ENCODE results near the gene MEN1. TPM values are rescaled to one million over a fixed set of nuclear protein-coding genes. Genes with fewer than 3 reads are reported as not detected.

Gene MEN1
- polyA plus RNA-seq, 3 donors = 30.0 to 33.6 (median 30.7) TPM

Other genes starting within 250 kb of the MEN1 start
- 1 to 10 TPM; 3.4 to 4.0 (median 3.6) TPM for gene SLC22A12, start 219.3 kb downstream of the MEN1 start, polyA plus RNA-seq (ENCODE audit: insufficient read length in 3 of 3)
- 10 to 100 TPM; 11.7 to 12.1 (median 12.0) TPM for gene NRXN2, start 87.4 kb downstream of the MEN1 start, polyA plus RNA-seq (ENCODE audit: insufficient read length in 3 of 3)
- gene RASGRP2, start 66.4 kb downstream of the MEN1 start, polyA plus RNA-seq (ENCODE audit: insufficient read length in 3 of 3) = 1 to 10 TPM; 3.1 to 4.2 (median 3.8) TPM
- 1 to 10 TPM; 1.1 to 2.6 (median 2.4) TPM for gene PYGM, start 50.6 kb downstream of the MEN1 start, polyA plus RNA-seq (ENCODE audit: insufficient read length in 3 of 3)
- gene SF1, start 32.0 kb downstream of the MEN1 start, polyA plus RNA-seq (ENCODE audit: insufficient read length in 3 of 3) = 100 to 1,000 TPM; 308 to 338 (median 314) TPM
- 10 to 100 TPM; 17.0 to 18.5 (median 18.5) TPM for gene MAP4K2, start 7.3 kb downstream of the MEN1 start, polyA plus RNA-seq (ENCODE audit: insufficient read length in 3 of 3)
- gene CDC42BPG, start 34.1 kb upstream of the MEN1 start, polyA plus RNA-seq (ENCODE audit: insufficient read length in 3 of 3) = 1 to 10 TPM; 4.3 to 5.1 (median 4.3) TPM
- 10 to 100 TPM; 44.6 to 63.5 (median 49.4) TPM for gene EHD1, start 68.1 kb upstream of the MEN1 start, polyA plus RNA-seq (ENCODE audit: insufficient read length in 3 of 3)
- 10 to 100 TPM; 12.8 to 14.0 (median 13.2) TPM for gene ATG2A, start 106.7 kb upstream of the MEN1 start, polyA plus RNA-seq (ENCODE audit: insufficient read length in 3 of 3)
- 10 to 100 TPM; 14.3 to 16.3 (median 16.0) TPM for gene PPP2R5B, start 114.1 kb upstream of the MEN1 start, polyA plus RNA-seq (ENCODE audit: insufficient read length in 3 of 3)
- gene GPHA2, start 125.3 kb upstream of the MEN1 start, polyA plus RNA-seq (ENCODE audit: insufficient read length in 3 of 3) = 1 to 10 TPM; 1.5 to 1.7 (median 1.6) TPM
- 1 to 10 TPM in 1 of 3 donors, under 1 TPM in 2; 0.57 to 1.2 (median 0.67) TPM for gene MAJIN, start 161.6 kb upstream of the MEN1 start, polyA plus RNA-seq (ENCODE audit: insufficient read length in 3 of 3)
- gene BATF2, start 186.4 kb upstream of the MEN1 start, polyA plus RNA-seq (ENCODE audit: insufficient read length in 3 of 3) = 1 to 10 TPM; 2.7 to 3.1 (median 3.0) TPM
- gene ARL2, start 203.6 kb upstream of the MEN1 start, polyA plus RNA-seq (ENCODE audit: insufficient read length in 3 of 3) = 10 to 100 TPM; 51.5 to 64.4 (median 54.5) TPM
- 10 to 100 TPM; 22.9 to 29.1 (median 26.9) TPM for gene SNX15, start 216.9 kb upstream of the MEN1 start, polyA plus RNA-seq (ENCODE audit: insufficient read length in 3 of 3)
- gene SAC3D1, start 230.7 kb upstream of the MEN1 start, polyA plus RNA-seq (ENCODE audit: insufficient read length in 3 of 3) = 10 to 100 TPM in 2 of 3 donors, 1 to 10 TPM in 1; 9.9 to 12.8 (median 10.6) TPM
- gene NAALADL1, start 248.0 kb upstream of the MEN1 start, polyA plus RNA-seq (ENCODE audit: insufficient read length in 3 of 3) = 10 to 100 TPM; 10.7 to 13.0 (median 12.9) TPM

Data from right renal cortex interstitium (tissue), 3 donors.